Body of pancreas (tissue), 4 donors: Measurements from ENCODE around the gene LRRC47. TPM values are rescaled to one million over a fixed set of nuclear protein-coding genes. Genes with fewer than 3 reads are reported as not detected.

Experiments
- ATAC-seq: fragments of 150-250 bp; one replicate; pipeline ENCODE4 v1.9.1; 2016
- DNase-seq, 4 donors: peaks; one replicate each; pipeline ENCODE4 v3.0.0-alpha.2; 2019
- H3K27ac ChIP-seq, 4 donors: fragments of 200-600 bp; sonication (generic); 1 replicate in 3 of 4; 2 replicates in 1 of 4; pipeline versions ENCODE4 v1.5.1 to v1.6.1; 2016 to 2019; ENCODE audit warnings: mild to moderate bottlenecking in 1 of 4, mixed read lengths in 1 of 4, moderate library complexity in 1 of 4
- H3K27me3 ChIP-seq, 2 donors: fragments of 200-600 bp; sonication (generic); one replicate each; pipeline ENCODE4 v1.6.0; 2016; ENCODE audit warnings: mild to moderate bottlenecking in 1 of 2
- H3K36me3 ChIP-seq, 2 donors: fragments of 200-600 bp; sonication (generic); replicated peaks in 1 of 2; 2 replicates each; pipeline ENCODE4 v1.5.1; 2016; ENCODE audit warnings: low read depth in 2 of 2; ENCODE audit not compliant: insufficient read depth in 1 of 2
- H3K4me1 ChIP-seq: fragments of 200-600 bp; sonication (generic); one replicate; pipeline ENCODE4 v1.6.0; 2016
- H3K4me3 ChIP-seq, 2 donors: fragments of 200-600 bp; sonication (generic); 1 replicate in 1 of 2; 2 replicates in 1 of 2; pipeline ENCODE4 v1.5.1; 2016 to 2019
- H3K9me3 ChIP-seq, 3 donors: fragments of 200-600 bp; sonication (generic); 1 replicate in 2 of 3; 2 replicates in 1 of 3; pipeline ENCODE4 v1.5.1; 2016
- POLR2A ChIP-seq, 3 donors: fragments of 450-650 bp; IDR thresholded peaks; one replicate each; pipeline ENCODE4 v1.6.1; 2016; ENCODE audit warnings: antibody characterized with exemption in 3 of 3, mild to moderate bottlenecking in 2 of 3
- WGBS, 2 donors: methylation state at CpG; one replicate each; pipeline ENCODE4 v1.1.5; 2017; 5-methylcytosine and 5-hydroxymethylcytosine counted together
- intact Hi-C: fragments of 100-400 bp; cut with DNase I; formaldehyde crosslinking; loops from one replicate; pipeline ENCODE4 v1.15.1; 2023
- total RNA-seq, 2 donors: library from RNA; depleted of rRNA; stranded (reverse); fragments of >200 nt; gene quantifications; one replicate each; pipeline ENCODE4 v1.1.0, GENCODE V29; 2016
- TF ChIP-seq, protein P1 (sequence below), 7 experiments: fragments of 450-650 bp in 4 of 7; fragments of 200-600 bp in 3 of 7; sonication (generic) in 3 of 7; IDR thresholded peaks; one replicate each; pipeline ENCODE4 v1.5.1; 2016 to 2019; ENCODE audit warnings: antibody characterized with exemption in 7 of 7

The LRRC47 gene
- total RNA-seq, 2 donors from 2014 or later: 40.0 to 49.4 TPM

DNA sequence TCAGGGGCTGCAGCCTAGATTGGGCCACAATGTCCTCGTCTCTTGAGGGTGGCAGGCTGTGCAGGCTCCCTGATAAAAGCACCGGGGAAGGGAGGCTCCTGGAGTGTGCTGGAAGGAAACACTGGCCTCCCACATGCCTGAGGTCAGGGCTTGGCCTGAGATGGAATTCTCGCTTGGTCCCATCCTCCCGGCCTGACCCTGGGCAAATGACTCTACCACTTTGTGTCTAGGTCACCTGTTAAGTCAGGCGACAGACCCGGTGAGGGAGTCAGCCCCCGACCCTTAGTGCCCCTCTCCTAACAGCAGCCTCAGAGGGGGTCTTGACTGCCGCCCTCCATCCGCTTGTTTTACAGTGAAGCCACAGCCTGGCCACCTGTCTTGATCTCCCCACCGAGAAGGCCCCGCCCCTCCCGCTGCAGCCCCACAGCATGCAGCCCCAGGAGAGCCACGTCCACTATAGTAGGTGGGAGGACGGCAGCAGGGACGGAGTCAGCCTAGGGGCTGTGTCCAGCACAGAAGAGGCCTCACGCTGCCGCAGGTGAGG lies 21.3 kb downstream of the LRRC47 start:
- no peaks in the 10 kb centered on the region for H3K9me3 ChIP-seq
- H3K27me3 ChIP-seq: no peaks in the 10 kb centered on the region
- TF ChIP-seq, protein P1, sequence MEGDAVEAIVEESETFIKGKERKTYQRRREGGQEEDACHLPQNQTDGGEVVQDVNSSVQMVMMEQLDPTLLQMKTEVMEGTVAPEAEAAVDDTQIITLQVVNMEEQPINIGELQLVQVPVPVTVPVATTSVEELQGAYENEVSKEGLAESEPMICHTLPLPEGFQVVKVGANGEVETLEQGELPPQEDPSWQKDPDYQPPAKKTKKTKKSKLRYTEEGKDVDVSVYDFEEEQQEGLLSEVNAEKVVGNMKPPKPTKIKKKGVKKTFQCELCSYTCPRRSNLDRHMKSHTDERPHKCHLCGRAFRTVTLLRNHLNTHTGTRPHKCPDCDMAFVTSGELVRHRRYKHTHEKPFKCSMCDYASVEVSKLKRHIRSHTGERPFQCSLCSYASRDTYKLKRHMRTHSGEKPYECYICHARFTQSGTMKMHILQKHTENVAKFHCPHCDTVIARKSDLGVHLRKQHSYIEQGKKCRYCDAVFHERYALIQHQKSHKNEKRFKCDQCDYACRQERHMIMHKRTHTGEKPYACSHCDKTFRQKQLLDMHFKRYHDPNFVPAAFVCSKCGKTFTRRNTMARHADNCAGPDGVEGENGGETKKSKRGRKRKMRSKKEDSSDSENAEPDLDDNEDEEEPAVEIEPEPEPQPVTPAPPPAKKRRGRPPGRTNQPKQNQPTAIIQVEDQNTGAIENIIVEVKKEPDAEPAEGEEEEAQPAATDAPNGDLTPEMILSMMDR (IDR thresholded peaks at IDR 0.05): no peak
- no peak for TF ChIP-seq POLR2A (IDR thresholded peaks at IDR 0.05)
- DNase-seq (no peak), ATAC-seq (no peak)
- intact Hi-C loops: no loop called here
- H3K4me1 ChIP-seq: peaks cover 53% of the 10 kb centered on the region
- no peak overlapping the region for H3K4me3 ChIP-seq
- no peak overlapping the region for H3K27ac ChIP-seq
- peaks cover 0 to 9% of the 10 kb centered on the region in 2 donors for H3K36me3 ChIP-seq
- WGBS, 2 donors: 62 to 80% methylated on average over 4 to 17 of the region's 17 CpGs

DNA sequence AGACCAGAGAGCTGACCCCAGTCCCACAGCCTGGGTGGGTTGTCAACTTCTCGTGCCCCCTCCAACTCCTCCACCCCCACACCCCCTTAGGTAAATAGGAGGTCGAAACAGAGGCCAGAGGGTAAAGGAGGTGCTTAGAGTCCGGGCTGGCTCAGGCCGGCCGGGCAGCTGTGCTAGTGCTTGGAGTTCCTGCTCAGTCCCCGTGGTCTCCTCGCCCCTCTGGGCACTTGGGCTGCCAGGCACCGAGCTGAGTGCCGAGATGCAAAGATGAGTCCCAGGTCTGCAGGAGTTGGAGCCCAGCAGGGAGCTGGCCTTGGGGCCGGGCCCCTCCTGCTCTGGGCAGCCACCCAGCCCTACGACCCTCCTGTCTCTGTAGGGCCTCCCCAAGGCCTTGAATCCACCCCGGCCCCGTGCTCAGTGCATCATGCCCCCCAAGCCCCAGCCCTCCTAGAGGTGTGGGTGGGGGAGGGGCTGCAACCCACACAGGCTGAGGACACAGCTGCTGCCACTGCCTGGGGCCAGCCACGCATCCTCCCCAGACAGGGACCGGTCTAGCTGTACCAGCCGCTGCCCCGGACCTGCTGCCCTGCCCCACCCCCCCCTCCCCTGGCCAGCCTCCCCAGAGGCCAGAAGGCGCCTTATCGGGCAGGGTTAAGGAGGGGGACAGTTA lies 21.9 kb downstream of the LRRC47 start:
- H3K36me3 ChIP-seq: peaks cover 0 to 2% of the 10 kb centered on the region in 2 donors
- no peaks in the 10 kb centered on the region for H3K9me3 ChIP-seq
- H3K27ac ChIP-seq: no peak overlapping the region
- H3K27me3 ChIP-seq: no peaks in the 10 kb centered on the region
- H3K4me3 ChIP-seq: no peak overlapping the region
- intact Hi-C loops: no loop called here
- DNase-seq (no peak), ATAC-seq (no peak)
- TF ChIP-seq, protein P1 (IDR thresholded peaks at IDR 0.05): no peak
- no peak for TF ChIP-seq POLR2A (IDR thresholded peaks at IDR 0.05)
- H3K4me1 ChIP-seq: peaks cover 53% of the 10 kb centered on the region
- 69% methylated on average over 19 of the region's 19 CpGs; no CpG with 5 or more reads in 1 of the 2 donors for WGBS, 2 donors

GRCh38 chr1:3773572-3774275 lies 22.6 kb downstream of the LRRC47 start:
- TF ChIP-seq, protein P1 (IDR thresholded peaks at IDR 0.05): no peak
- no peak for TF ChIP-seq POLR2A (IDR thresholded peaks at IDR 0.05)
- Histone ChIP-seq H3K9me3 (no peaks in the 10 kb centered on the region), H3K4me1 (peaks cover 51% of the 10 kb centered on the region), H3K27me3 (no peaks in the 10 kb centered on the region), H3K4me3 (no peak overlapping the region), H3K27ac (peak overlapping the region in 2 of 4 donors; percentile 53 to 68), H3K36me3 (no peaks in the 10 kb centered on the region)
- 49 to 67% methylated on average over 8 to 15 of the region's 16 CpGs for WGBS, 2 donors
- ATAC-seq (no peak), DNase-seq (no peak)
- intact Hi-C loops: no loop called here

- no peak for TF ChIP-seq POLR2A (IDR thresholded peaks at IDR 0.05)
- TF ChIP-seq, protein P1 (IDR thresholded peaks at IDR 0.05): no peak
- H3K27me3 ChIP-seq: no peaks in the 10 kb centered on the region
- peak; percentile 6 for ATAC-seq
- intact Hi-C loops: no loop called here
- H3K36me3 ChIP-seq: no peaks in the 10 kb centered on the region
- H3K27ac ChIP-seq: peak within 1 kb of the TSS; percentile 53 to 75 (median 68)
- WGBS, 2 donors: 5 to 9% methylated on average over 6 to 55 of the region's 55 CpGs
- H3K4me1 ChIP-seq: peaks cover 50% of the 10 kb centered on the region
- H3K4me3 ChIP-seq: peak within 1 kb of the TSS; percentile 53 to 87
- no peaks in the 10 kb centered on the region for H3K9me3 ChIP-seq
- peak in 3 of 4 donors; percentile 31 to 47 (median 41) for DNase-seq
These were observed 23.4 kb downstream of the LRRC47 start, which contains the start of gene SMIM1 for GRCh38 chr1:3772715-3773571. Gene SMIM1, plus strand, starts transcription at chr1:3772749. Its CDS starts 2,625 bp downstream, at chr1:3775374.
